Activated T-helper 9 cell treated with anti-CD3 and anti-CD28 coated beads, Interleukin-2, amount 50 U/mL, for 16 hours (primary cell): ENCODE measurements around the gene SMTNL1.

Source experiments
- DNase-seq: peaks from one replicate; pipeline ENCODE4 v3.0.0-alpha.2; 2020; ENCODE audit warnings: low read depth

SMTNL1 gene

DNA sequence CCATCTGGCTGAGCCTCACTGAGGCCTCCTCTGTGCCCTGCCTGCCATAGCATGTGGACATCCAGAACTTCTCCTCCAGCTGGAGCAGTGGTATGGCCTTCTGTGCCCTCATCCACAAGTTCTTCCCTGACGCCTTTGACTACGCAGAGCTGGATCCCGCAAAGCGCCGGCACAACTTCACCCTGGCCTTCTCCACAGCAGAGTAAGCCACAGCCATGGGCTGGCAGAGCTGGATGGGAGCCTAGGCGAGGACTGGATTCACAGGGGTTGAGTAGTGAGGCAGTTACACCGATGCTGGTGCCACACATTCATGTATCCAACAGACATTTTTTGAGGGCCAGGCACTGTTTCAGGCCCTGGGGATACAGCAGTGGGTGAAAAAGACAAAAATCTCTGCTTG, 9.1 kb downstream of the SMTNL1 start:
- DNase-seq, result no peak

DNA sequence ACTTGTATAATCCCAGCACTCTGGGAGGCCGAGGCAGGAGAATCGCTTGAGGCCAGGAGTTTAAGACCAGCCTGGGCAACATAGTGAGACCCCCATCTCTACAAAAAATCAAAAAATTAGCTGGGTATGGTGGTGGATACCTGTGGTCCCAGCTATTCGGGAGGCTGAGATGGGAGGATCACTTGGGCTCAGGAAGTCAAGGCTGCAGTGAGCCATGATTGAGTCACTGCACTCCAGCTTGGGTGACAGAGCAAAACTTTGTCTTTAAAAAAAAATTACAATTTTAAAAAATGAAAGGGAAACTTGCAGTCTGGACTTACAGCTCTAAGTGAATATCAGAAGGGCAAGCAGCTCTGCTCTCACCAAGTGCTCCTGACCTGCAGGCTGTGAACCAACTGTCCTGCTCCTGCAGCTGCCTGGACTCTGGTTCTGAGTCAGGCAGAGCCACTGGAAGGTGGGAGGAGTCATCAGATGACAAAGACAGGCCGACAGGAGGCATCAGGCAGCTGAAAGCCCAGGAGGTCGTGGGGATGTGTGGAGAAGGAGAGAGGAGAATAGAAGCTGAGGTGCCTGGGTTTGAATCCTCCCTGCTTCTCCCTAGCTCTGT, 9.6 kb downstream of the SMTNL1 start:
- no peak for DNase-seq

DNA sequence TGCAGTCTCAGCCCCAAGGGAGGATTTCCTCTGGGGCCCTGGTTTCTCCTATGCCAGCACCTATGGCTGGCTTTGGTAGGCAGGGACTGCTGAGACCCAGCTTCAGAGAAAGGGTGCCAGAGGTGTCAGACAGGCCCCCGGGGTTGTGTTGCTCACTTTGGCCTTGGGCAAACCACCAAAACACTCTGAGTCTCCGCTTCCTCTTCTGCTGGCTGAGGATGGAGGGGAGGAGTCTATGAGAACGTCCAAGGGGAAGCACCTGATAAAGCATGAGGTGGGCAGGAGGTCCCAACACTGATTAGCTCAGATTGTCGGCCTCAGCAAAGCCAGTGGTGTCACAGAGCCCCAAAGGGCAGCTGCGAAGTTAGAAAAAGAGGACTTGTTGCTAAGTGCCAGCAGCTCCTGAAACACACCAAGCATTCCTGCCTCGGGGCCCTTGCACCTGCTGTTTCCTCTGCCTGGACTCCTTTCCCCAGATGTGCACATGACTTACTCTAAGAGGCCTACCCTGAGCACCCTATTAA, 10.5 kb downstream of the SMTNL1 start:
- DNase-seq, result no peak

DNA sequence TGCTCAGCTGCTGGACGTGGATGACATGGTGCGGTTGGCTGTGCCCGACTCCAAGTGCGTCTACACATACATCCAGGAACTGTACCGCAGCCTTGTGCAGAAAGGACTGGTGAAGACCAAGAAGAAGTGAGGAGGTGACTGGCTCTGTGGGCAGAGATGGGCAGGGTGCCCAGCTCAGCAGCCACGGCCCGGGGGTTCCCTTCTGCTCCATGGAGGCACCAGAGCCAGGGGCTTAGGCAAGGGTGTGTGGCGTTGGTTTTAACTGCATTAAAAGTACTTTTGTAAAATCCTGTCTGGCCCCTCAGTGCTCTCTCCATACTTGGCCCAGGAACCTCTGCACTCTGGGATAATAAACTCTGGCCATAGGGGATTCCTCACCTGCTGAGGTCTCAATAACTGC, 12.6 kb downstream of the SMTNL1 start:
- no peak for DNase-seq

DNA sequence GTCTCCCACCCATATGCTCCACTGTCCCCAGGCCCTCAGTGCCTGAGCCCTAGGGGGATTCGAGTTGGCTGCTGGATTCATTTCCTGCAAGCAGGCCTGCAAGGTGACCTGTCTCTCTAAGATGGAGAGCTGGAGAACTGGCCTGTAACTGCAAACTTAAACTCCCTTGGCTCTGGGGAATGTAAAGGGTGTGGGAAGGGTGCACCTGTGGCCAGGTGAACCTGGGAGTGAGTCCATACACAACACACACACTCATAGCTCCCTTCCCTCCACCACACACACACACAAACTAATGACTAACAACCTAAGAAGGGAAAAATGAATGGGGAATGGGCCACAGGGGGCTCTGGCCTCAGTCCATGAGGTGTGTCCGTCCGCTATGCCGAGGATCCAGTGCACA, 14.5 kb downstream of the SMTNL1 start:
- DNase-seq, result no peak

DNA sequence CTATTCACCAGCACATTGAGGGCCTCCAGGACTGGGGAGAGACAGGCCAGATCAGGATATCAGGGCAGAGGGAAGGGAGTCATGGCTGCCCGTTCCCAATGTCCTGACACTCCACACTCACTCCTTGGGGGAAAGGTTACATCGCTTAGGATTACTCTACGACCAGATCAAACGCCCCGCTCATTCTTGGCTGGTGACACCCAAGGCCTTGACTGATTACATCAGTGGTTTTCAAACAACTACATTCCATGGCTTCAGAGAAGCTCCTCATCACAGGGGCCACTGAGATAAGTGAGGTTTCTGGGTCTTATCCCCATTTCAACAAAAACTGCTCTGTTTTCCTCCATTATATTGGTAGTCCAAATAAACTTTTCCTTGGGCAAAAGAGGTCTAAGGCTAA, 15.1 kb downstream of the SMTNL1 start:
- no peak for DNase-seq

DNA sequence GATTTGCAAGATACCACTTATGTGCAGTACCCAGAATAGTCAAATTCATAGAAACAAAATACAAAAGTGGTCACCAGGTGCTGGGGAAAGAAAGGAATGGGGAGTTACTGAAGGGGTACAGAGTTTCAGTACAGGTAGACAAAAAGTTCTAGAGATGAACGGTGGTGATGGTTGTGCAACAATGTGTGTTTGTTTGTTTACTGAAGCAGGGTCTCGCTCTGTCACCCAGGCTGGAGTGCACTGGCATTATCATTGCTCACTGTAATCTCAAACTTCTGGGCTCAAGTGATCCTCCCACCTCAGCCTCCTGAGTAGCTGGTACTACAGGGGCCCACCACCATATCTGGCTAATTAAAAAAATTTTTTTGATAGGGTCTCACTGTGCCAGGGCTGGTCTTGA, 18.0 kb downstream of the SMTNL1 start:
- no peak for DNase-seq

DNA sequence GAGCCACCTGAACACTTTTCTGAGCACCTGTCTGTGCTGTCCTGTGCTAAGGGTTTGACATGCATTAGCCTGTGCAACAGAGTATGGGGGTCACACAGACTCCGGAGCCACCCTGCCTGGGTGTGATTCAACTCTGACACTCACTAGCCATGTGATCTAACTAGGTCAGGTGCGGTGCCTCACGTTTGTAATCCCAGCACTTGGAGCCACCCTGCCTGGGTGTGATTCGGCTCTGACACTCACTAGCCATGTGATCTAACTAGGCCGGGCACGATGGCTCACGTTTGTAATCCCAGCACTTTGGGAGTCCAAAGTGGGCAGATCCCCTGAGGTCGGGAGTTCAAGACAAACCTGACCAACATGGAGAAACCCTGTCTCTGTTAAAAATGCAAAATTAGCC, 18.6 kb downstream of the SMTNL1 start:
- no peak for DNase-seq

DNA sequence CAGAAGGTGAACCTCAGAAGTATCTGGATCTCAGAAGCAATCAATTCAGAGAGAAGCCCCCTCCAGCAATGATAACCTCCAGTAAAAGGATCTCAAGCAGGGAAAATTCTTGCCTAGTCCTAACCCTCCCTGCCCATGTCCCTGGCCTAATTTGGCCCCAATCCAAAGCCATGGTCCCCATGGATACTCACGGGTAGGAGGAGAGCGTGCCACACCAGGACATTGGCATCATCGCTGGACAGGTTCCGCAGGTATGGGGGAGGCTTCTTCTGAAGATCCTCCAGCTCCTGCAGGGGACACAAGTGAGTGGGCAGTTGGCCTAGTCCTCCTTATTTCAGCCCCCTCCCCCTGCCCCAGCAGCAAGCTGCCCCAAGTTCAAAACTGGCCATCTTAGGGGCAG, 22.8 kb downstream of the SMTNL1 start:
- DNase-seq, result no peak

DNA sequence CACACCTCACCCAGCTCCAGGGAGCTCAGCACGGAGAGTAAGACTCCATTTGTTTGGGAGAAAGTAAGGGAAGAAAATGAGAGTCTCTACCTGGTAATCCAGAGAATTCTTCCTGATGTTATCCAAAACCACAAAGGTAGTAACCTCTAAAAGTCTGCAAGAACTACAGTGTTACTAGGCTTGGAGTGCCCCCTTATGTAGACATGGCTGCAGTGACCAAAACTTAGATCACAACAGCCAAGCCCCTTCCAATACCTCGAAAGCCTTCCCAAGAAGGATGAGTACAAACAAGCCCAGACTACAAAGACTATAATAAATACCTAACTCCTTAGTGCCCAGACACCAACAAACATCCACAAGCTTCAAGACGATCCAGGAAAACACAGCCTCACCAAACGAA, 25.2 kb downstream of the SMTNL1 start:
- no peak for DNase-seq

DNA sequence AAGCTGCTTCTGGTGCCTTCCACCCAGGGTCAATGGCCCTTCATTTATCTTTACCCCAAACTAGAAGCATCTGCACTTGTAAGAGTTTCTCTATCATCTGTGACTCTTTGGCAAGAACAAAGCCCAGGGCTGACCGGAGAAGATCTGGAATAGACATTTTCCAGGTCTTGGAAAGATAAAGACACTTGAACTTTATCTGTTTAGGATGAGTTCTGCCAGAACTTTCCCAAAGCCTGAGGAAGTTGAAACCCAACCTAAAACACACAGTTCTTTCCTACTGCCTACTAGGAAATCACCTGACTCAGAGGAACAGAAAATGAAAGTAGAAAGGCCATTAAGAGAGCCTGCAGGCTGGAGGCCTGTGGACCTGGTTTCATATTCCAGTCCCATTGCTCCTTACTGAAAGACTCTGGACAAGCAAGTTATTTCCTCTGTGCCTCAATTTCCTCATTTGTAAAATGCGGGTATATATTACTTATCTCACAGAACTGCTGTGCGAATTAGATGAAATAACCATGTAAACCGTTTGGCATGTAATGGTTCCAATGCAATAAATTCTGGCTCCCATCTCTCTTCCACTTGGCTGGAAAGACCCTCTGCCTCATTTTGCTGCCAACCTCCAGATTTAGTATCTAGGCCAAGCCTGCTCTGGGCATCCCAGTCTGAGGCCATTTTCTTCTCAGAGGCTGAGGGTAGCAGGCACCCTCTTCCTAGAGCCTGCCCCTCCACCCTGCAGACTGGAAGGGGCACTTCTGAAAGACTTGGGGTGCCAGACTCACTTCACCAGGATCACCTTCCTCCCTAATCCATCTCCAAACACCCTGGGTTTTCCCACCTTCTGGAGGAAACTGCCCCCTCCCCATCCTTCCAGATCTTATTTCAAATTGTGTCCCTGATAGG, 28.9 kb downstream of the SMTNL1 start:
- DNase-seq, result no peak

DNA sequence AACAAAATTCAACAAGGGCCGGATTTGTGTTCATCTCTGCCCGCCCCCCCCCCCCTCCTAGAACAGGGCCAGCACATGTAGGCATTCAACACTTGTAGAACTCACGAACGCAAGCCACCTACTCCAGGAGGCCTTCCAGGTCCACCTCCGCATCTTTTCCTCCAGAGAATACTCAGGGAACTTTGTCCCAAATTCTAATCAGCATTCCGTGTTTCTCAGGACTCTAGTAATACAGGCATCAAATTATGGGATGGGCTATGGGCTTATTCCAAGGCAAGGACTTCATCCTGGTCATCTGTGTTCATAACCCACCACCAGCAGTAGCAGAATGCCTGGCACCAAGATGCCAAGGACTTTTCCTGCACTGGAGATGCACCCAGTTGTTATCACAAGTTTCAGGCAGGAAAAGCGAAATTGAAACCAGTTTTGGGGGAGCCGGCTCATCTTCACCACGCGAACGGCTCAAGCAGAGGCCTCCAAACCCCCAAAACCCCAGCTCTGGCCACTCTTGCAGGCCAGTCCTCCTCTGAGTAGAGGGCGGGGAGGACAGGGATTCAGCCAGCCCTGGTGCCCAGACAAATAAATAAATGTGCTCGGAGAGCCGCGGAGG, 29.6 kb downstream of the SMTNL1 start:
- DNase-seq, result peak; percentile 8

DNA sequence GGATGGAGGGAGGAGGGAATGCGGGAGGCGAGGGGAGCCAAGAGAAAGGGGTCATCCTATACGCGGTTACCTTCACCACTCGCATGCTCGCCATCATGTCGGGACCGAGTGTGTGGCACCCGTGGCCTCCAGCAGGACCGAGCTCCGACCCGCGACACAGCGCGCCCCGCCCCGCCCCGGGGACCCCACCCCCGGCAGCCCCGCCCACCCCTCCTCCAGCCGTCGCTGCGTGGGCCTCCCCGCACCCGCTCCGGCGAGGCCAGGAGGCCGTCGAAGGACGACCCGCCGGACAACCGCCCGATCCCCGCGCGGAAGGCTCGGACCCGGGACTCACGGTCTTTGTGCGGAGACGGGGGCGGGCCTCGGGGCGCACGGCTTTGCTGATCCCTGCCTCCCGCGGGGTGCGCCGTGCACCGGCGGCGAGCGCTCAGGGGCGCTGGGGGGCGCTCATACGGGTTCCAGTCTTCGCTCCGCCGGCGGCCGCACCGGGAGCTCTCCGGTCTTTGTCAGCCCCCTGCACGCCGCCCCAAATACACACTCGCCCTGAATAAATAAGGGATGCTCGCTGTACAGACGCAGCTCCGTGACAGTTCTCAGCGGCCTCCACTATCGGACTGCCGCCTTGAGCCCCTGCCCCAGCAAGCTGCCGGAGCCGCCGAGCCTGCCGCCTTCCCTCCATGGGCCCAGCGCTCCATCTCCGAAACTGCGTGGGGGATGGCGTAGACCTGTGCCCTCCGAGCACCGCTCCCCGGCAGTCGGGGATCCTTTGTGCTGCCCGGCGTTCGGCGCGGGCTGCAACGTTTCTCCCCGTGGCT, 30.3 kb downstream of the SMTNL1 start, which contains the start of gene UBE2L6:
TSS of gene UBE2L6 (minus strand) at position 158 of the 815 bp plus-strand sequence. CDS start at position 97, 61 bp downstream.
- peak; percentile 79 for DNase-seq

DNA sequence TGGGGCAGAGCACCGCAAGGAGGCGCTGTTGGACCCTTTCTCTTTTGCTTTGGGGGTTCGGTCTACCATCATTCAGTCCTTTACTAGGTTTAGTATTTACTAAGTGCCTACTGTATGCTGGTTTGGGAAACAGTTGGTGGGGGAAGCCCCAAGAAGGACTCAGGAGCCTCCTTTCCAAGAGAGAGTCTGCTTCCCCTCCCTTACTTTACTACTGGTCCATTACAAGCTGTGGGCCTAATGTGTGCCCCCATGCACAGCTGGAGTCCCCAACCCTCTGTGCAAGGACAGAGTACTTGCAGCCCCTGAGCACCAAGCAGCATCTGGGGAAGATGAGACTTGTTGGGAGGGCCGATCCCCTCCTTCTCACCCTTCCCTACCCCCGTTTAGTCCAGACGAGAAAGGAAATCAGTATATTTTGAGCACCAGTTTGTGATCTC, 31.0 kb downstream of the SMTNL1 start:
- DNase-seq, result no peak

DNA sequence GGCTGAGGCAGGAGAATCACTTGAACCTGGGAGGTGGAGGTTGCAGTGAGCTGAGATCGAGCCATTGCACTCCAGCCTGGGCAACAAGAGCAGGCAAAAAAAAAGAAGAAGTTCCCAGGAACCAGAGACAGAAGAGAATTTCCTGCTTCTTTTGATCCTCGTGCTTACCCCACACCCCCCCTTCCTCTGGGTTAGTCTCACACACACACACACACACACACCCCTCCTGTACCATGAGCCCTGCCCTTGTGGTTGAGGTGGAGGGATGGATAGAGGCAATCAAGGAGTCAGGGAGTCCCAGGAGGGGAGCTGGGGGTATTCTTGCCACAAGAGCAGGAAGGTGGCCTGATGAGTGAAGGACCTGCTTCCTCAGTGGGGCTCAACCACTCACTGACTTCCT, 34.2 kb downstream of the SMTNL1 start:
- DNase-seq, result no peak

DNA sequence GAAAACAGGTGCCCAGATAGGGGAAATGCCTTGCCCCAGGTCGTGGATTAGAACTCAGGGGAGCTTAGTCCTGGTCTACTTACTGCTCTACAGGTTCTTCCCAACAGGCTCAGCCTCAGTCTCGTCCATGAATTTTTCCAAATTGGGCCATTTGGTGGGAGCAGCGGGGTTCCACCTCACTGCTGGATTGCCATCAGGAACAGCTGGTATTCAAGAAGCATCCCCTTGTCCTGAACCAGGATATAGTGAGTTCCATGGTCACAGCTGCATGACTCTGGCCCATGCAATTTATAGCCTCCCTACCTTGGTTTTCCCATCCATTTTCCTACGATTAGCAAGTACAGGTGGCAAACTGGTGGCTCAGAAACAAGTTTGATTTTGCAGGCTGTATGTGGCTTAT, 36.7 kb downstream of the SMTNL1 start:
- no peak for DNase-seq

DNA sequence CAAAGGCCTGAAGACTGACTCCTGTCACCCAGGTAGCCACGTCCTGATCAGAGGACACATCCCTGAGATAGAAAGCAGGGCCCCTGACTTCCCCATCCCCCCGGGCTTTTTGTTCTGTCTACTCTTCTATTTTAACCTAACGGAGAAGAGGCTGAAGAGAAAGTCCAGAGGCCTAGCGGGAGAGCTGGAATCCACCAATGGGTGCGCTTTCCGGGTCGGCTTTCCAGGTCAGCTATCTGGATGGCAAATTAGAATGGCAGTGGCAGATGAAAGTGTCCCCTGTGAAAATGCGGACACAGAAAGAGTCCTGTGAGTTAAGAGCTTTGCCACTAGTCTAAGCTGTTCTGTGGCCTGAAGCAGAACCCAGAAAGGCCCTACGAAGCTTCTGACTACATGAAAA, 46.9 kb downstream of the SMTNL1 start:
- DNase-seq, result no peak

DNA sequence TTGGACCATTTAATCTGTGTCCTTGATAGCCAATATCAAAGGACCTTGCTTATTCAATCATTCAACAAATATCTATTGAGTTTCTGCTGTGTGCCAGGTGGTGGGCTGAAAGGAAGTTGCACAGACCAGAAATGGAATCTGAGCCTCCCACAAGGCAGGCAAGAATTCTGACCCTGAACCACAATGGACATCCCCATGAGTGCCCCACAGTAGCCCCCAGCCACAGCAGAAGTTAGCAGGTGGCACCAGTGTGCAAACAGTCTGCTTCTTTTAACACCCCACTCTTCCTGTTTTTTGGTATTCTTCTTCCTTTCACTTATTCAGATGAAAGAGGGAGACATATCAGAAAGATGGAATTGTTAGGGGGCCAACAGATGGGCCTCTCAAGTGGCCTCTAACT, 47.9 kb downstream of the SMTNL1 start:
- no peak for DNase-seq

DNA sequence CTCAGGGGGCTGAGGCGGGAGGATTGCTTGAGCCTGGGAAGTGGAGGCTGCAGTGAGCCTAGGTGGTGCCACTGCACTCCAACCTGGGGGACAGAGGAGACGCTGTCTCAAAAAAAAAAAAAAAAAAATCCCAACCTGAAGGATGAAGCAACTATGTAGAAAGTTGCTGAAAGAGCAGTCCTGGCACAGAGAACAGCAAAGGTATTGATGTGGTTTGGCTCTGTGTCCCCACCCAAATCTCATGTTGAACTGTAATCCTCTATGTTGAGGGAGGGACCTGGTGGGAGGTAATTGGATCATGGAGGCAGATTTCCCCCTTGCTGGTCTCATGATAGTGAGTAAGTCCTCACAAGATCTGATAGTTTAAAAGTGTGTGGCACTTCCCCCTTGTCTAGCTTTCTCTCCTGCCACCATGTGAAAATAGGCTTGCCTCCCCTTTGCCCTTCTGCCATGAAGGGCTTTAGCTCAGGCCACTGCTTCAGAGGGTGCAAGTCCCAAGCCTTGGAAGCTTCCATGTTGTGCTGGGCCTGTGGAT, 49.4 kb downstream of the SMTNL1 start:
- no peak for DNase-seq

DNA sequence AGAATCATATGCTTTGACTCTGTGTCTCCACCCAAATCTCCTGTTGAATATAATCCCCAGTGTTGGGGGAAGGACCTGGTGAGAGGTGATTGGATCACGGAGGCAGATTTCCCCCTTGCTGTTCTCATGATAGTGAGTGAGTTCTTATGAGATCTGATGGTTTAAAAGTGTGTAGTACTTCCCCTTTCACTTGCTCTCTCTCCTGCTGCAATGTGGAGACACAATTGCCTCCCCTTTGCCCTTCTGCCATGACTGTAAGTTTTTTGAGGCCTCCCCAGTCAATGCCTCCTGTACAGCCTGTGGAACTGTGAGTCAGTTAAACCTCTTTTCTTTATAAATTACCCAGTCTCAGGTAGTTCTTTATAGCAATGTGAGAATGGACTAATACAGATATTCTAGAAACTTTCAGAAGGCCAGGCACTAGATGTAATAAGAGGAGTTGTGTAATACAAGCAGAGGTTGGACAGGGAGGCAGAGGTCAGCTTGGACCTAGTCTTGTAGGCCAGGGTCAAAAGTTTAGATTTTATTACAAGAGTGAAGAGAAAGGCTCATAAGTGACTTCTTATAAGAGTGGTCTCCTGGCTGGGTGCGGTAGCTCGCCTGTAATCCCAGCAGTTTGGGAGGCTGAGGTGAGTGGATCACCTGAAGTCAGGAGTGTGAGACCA, 50.8 kb downstream of the SMTNL1 start:
- DNase-seq, result no peak

DNA sequence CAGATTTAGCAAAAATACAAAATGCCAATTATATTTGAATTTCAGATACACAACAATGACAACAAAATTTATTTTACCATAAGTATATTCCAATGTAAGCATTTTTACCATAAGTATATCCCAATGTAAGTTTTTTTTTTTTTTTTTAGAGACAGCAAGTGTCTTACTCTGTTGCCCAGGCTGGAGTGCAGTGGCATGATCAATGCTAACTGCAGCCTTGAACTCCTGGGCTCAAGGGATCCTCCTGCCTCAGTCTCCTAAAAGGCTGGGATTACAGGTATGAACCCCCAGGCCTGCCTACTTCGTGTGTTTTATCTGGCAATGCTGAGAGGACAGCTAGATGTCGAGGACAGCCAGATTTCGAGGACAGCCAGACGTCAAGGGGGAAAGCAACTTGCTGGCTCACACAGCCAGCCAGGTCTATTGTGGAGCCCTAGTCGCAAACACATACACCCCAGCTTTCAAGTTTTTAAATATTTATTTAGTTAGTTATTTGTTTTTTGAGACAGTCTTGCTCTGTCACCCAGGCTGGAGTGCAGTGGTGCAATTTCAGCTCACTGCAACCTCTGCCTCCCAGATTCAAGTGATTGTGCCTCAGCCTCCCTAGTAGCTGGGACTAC, 59.0 kb downstream of the SMTNL1 start:
- DNase-seq, result no peak
